ENCODE data around the gene PRDM4.
"Not testable (repeated sequence)": the region's sequence is repeated elsewhere in the genome, so short reads cannot be mapped to it uniquely, and the experiment has no call there.

DNA sequence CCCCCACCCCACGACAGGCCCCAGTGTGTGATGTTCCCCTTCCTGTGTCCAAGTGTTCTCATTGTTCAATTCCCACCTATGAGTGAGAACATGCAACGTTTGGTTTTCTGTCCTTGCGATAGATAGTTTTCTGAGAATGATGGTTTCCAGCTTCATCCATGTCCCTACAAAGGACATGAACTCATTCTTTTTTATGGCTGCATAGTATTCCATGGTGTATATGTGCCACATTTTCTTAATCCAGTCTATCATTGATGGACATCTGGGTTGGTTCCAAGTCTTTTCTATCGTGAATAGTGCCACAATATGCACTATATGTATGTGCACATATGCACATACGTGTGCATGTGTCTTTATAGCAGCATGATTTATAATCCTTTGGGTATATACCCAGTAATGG lies 55.4 kb downstream of the PRDM4 start:
- TF ChIP-seq, protein P1, sequence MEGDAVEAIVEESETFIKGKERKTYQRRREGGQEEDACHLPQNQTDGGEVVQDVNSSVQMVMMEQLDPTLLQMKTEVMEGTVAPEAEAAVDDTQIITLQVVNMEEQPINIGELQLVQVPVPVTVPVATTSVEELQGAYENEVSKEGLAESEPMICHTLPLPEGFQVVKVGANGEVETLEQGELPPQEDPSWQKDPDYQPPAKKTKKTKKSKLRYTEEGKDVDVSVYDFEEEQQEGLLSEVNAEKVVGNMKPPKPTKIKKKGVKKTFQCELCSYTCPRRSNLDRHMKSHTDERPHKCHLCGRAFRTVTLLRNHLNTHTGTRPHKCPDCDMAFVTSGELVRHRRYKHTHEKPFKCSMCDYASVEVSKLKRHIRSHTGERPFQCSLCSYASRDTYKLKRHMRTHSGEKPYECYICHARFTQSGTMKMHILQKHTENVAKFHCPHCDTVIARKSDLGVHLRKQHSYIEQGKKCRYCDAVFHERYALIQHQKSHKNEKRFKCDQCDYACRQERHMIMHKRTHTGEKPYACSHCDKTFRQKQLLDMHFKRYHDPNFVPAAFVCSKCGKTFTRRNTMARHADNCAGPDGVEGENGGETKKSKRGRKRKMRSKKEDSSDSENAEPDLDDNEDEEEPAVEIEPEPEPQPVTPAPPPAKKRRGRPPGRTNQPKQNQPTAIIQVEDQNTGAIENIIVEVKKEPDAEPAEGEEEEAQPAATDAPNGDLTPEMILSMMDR (IDR thresholded peaks at IDR 0.05): not testable (repeated sequence)
- TF ChIP-seq SMC3 (IDR thresholded peaks at IDR 0.05); POLR2A (IDR thresholded peaks at IDR 0.05; ENCODE audit: low read length); PHF8 (IDR thresholded peaks at IDR 0.05; ENCODE audit: borderline replicate concordance, low read depth); JUN (IDR thresholded peaks at IDR 0.05); MYC (IDR thresholded peaks at IDR 0.05; ENCODE audit: borderline replicate concordance, low read length); RAD21 (conservative IDR thresholded peaks at IDR 0.05 in 1 of 2, IDR thresholded peaks at IDR 0.05 in 1 of 2); CHD4 (IDR thresholded peaks at IDR 0.05; ENCODE audit: borderline replicate concordance); FOSB (CRISPR knock-in tag; IDR thresholded peaks at IDR 0.05); FOXS1 (CRISPR knock-in tag; IDR thresholded peaks at IDR 0.05); ZC3H11A (IDR thresholded peaks at IDR 0.05): not testable (repeated sequence)
- TF ChIP-seq, protein P2, sequence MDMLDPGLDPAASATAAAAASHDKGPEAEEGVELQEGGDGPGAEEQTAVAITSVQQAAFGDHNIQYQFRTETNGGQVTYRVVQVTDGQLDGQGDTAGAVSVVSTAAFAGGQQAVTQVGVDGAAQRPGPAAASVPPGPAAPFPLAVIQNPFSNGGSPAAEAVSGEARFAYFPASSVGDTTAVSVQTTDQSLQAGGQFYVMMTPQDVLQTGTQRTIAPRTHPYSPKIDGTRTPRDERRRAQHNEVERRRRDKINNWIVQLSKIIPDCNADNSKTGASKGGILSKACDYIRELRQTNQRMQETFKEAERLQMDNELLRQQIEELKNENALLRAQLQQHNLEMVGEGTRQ (IDR thresholded peaks at IDR 0.05): not testable (repeated sequence)
- TF ChIP-seq, protein P3, sequence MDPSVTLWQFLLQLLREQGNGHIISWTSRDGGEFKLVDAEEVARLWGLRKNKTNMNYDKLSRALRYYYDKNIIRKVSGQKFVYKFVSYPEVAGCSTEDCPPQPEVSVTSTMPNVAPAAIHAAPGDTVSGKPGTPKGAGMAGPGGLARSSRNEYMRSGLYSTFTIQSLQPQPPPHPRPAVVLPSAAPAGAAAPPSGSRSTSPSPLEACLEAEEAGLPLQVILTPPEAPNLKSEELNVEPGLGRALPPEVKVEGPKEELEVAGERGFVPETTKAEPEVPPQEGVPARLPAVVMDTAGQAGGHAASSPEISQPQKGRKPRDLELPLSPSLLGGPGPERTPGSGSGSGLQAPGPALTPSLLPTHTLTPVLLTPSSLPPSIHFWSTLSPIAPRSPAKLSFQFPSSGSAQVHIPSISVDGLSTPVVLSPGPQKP (IDR thresholded peaks at IDR 0.05; ENCODE audit: low read depth, low read length): not testable (repeated sequence)
- TF ChIP-seq, protein P4, sequence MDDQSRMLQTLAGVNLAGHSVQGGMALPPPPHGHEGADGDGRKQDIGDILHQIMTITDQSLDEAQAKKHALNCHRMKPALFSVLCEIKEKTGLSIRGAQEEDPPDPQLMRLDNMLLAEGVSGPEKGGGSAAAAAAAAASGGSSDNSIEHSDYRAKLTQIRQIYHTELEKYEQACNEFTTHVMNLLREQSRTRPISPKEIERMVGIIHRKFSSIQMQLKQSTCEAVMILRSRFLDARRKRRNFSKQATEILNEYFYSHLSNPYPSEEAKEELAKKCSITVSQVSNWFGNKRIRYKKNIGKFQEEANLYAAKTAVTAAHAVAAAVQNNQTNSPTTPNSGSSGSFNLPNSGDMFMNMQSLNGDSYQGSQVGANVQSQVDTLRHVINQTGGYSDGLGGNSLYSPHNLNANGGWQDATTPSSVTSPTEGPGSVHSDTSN (IDR thresholded peaks at IDR 0.05): not testable (repeated sequence)

Measured in A549 (cell line).